ENCODE measurements around the gene EDDM3A.

The EDDM3A gene

GRCh38 chr14:20790464-20791116, 44.9 kb downstream of the EDDM3A start:
- no peak for DNase-seq

GRCh38 chr14:20791187-20791586, 45.5 kb downstream of the EDDM3A start:
- DNase-seq: no peak

- DNase-seq: no peak
These were observed 45.9 kb downstream of the EDDM3A start for GRCh38 chr14:20791597-20791996.

GRCh38 chr14:20792556-20792955, 46.9 kb downstream of the EDDM3A start:
- DNase-seq: no peak

GRCh38 chr14:20794644-20795369, 49.1 kb downstream of the EDDM3A start:
- no peak for DNase-seq

GRCh38 chr14:20797164-20797563, 51.5 kb downstream of the EDDM3A start:
- no peak for DNase-seq
